ENCODE data around the gene SMIM31. TPM values are rescaled to one million over a fixed set of nuclear protein-coding genes. Genes with fewer than 3 reads are reported as not detected.
A peak's percentile ranks its signal among the peaks of the same experiment; 100 is the strongest.

SMIM31 gene
- not detected in 2 replicates for total RNA-seq
- not detected in 2 replicates for polyA plus RNA-seq

DNA sequence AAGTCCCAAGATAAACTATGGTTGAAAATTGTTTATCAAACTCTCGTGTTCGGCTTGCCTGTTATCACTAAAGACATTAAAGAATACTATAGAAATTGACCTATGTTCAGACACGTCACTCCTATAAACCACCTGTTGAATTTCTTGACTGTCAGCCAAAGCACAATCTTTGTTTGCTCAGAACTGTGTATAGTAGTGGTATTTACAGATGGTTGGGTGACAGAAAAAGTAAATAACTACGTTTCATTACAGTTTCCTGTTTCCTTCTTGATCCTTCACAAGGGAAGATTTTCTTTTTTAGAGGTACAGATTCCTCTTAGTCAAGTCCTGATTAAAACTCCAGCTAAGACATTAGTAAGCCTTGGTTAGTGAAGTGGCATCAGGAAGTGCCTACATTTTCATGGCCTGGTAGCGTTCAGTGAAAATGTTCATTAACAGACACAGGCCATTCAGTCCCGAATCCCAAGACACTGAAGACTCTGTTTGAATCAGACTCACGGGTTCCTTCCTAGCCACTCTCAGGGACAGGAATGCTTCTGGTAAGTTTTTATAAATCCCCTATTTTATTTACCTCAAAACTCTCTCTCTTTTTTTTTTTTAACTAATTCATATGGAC lies at the start of gene SMIM31:
Gene SMIM31, plus strand, starts transcription at position 259 of the 616 bp plus-strand sequence. CDS start 16,313 bp downstream, outside the sequence.
- Histone ChIP-seq H3K36me3 (no peaks in the 10 kb centered on the region), H3K4me3 (no peak within 1 kb of the TSS), H3K27me3 (no peaks in the 10 kb centered on the region), H3K4me1 (ENCODE audit: low read depth) (no peaks in the 10 kb centered on the region), H3K27ac (no peak within 1 kb of the TSS), H3K9me3 (ENCODE audit: low read depth) (no peaks in the 10 kb centered on the region)
- TF ChIP-seq, protein P1, sequence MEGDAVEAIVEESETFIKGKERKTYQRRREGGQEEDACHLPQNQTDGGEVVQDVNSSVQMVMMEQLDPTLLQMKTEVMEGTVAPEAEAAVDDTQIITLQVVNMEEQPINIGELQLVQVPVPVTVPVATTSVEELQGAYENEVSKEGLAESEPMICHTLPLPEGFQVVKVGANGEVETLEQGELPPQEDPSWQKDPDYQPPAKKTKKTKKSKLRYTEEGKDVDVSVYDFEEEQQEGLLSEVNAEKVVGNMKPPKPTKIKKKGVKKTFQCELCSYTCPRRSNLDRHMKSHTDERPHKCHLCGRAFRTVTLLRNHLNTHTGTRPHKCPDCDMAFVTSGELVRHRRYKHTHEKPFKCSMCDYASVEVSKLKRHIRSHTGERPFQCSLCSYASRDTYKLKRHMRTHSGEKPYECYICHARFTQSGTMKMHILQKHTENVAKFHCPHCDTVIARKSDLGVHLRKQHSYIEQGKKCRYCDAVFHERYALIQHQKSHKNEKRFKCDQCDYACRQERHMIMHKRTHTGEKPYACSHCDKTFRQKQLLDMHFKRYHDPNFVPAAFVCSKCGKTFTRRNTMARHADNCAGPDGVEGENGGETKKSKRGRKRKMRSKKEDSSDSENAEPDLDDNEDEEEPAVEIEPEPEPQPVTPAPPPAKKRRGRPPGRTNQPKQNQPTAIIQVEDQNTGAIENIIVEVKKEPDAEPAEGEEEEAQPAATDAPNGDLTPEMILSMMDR (IDR thresholded peaks at IDR 0.05; ENCODE audit: low read depth, low read length): no peak
- DNase-seq (ENCODE audit: low read depth in 1 of 2, low spot score in 1 of 2): no peak

GRCh38 chr4:164706675-164707074 lies 47.3 kb upstream of the SMIM31 start:
- no peak for DNase-seq (ENCODE audit: low read depth in 1 of 2, low spot score in 1 of 2)
- Histone ChIP-seq H3K27me3 (no peaks in the 10 kb centered on the region), H3K9me3 (ENCODE audit: low read depth) (no peaks in the 10 kb centered on the region), H3K36me3 (no peaks in the 10 kb centered on the region), H3K27ac (no peak overlapping the region), H3K4me3 (no peak overlapping the region), H3K4me1 (ENCODE audit: low read depth) (no peaks in the 10 kb centered on the region)
- TF ChIP-seq, protein P1 (IDR thresholded peaks at IDR 0.05; ENCODE audit: low read depth, low read length): no peak

- peak in 1 of 2 donors; percentile 18 for DNase-seq (ENCODE audit: low read depth in 1 of 2, low spot score in 1 of 2)
- no peaks in the 10 kb centered on the region for H3K36me3 ChIP-seq
- H3K9me3 ChIP-seq (ENCODE audit: low read depth): no peaks in the 10 kb centered on the region
- TF ChIP-seq, protein P1 (IDR thresholded peaks at IDR 0.05; ENCODE audit: low read depth, low read length): no peak
- no peaks in the 10 kb centered on the region for H3K4me1 ChIP-seq (ENCODE audit: low read depth)
- H3K27ac ChIP-seq: no peak overlapping the region
- no peaks in the 10 kb centered on the region for H3K27me3 ChIP-seq
- no peak overlapping the region for H3K4me3 ChIP-seq
Measured at GRCh38 chr4:164716901-164717300, 37.0 kb upstream of the SMIM31 start.

GRCh38 chr4:164718827-164719226 lies 35.1 kb upstream of the SMIM31 start:
- Histone ChIP-seq H3K4me1 (ENCODE audit: low read depth) (no peaks in the 10 kb centered on the region), H3K4me3 (no peak overlapping the region), H3K27ac (no peak overlapping the region), H3K27me3 (no peaks in the 10 kb centered on the region), H3K36me3 (no peaks in the 10 kb centered on the region), H3K9me3 (ENCODE audit: low read depth) (no peaks in the 10 kb centered on the region)
- TF ChIP-seq, protein P1 (IDR thresholded peaks at IDR 0.05; ENCODE audit: low read depth, low read length): no peak
- DNase-seq (ENCODE audit: low read depth in 1 of 2, low spot score in 1 of 2): no peak

DNA sequence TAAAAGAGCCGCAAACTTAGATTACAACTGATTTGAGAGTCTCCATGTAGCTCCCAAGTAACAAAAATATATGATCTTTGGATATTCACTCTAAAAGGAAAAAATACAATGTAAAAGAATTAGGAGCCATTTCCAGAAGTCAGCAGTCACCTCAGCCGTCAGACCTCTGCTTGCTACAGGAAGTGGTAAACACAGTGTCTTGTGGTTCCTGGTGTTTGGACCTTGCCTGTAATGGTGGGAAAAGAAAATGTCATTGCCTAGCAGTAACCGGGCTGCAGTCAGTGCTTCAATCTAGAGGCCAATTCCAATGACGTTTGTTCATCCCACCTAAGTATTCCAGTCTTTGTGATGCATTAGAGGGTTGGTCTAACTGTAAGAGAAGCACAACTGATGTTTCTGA lies 28.9 kb upstream of the SMIM31 start:
- Histone ChIP-seq H3K36me3 (no peaks in the 10 kb centered on the region), H3K4me1 (ENCODE audit: low read depth) (no peaks in the 10 kb centered on the region), H3K4me3 (no peak overlapping the region), H3K27ac (no peak overlapping the region), H3K9me3 (ENCODE audit: low read depth) (no peaks in the 10 kb centered on the region), H3K27me3 (no peaks in the 10 kb centered on the region)
- DNase-seq (ENCODE audit: low read depth in 1 of 2, low spot score in 1 of 2): no peak
- TF ChIP-seq, protein P1 (IDR thresholded peaks at IDR 0.05; ENCODE audit: low read depth, low read length): no peak

Data from cardiac muscle cell (in vitro differentiated cells and primary cell).